ENCODE results near the gene FBXO47. TPM values are rescaled to one million over a fixed set of nuclear protein-coding genes. Genes with fewer than 3 reads are reported as not detected.
"Not testable (repeated sequence)": the region's sequence is repeated elsewhere in the genome, so short reads cannot be mapped to it uniquely, and the experiment has no call there.

FBXO47 gene
- total RNA-seq, 3 donors from 2014 or later, result not detected

DNA sequence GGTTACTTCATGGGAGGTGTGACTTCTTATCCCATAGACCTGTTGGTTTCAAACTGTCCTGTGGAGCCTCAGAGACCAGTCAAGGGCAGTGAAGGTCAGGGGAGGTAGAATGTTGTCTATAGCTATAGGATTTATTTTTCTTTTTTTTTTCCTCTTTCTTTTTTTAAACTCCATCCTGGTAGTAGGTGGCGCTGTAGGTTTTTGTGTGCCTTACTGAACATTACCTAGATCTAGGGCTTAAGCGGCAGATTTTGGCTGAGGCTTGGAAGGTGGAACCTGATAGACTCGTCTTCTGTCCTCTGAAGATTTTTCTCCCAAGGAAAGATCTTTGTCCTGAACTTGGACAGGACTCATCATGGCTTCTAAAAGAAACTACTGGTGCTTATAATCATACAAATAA, 49.9 kb downstream of the FBXO47 start:
- Histone ChIP-seq H3K4me3 (no peak overlapping the region), H3K4me1 (ENCODE audit: low read depth) (peaks cover 8% of the 10 kb centered on the region), H3K9me3 (no peaks in the 10 kb centered on the region), H3K36me3 (ENCODE audit: low read depth) (peaks cover 14% of the 10 kb centered on the region)
- ATAC-seq (no peak), DNase-seq (no peak)
- TF ChIP-seq, protein P1, sequence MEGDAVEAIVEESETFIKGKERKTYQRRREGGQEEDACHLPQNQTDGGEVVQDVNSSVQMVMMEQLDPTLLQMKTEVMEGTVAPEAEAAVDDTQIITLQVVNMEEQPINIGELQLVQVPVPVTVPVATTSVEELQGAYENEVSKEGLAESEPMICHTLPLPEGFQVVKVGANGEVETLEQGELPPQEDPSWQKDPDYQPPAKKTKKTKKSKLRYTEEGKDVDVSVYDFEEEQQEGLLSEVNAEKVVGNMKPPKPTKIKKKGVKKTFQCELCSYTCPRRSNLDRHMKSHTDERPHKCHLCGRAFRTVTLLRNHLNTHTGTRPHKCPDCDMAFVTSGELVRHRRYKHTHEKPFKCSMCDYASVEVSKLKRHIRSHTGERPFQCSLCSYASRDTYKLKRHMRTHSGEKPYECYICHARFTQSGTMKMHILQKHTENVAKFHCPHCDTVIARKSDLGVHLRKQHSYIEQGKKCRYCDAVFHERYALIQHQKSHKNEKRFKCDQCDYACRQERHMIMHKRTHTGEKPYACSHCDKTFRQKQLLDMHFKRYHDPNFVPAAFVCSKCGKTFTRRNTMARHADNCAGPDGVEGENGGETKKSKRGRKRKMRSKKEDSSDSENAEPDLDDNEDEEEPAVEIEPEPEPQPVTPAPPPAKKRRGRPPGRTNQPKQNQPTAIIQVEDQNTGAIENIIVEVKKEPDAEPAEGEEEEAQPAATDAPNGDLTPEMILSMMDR (IDR thresholded peaks at IDR 0.05), result no peak
- intact Hi-C loops (cut with DNase I, micrococcal nuclease), result no loop called here

DNA sequence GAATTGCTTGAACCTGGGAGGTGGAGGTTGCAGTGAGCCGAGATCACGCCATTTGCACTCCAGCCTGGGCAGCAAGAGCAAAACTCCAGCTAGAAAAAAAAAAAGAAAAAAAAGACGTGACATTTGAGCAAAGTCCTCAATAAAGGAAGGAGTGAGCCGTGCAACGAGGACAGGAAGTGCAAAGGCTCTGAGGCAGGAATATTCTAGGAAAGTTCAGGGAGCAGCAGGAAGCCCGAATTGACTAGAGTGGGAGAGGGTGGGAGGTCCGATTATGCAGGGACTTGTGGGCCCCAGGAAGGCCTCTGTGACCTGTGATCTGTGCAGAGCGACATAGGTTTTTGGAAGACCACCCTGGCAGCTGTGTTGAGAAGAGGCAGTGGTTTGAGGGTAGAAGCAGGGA, 50.4 kb downstream of the FBXO47 start:
- TF ChIP-seq, protein P1 (IDR thresholded peaks at IDR 0.05), result no peak
- no peak overlapping the region for H3K4me3 ChIP-seq
- no peak for ATAC-seq
- H3K9me3 ChIP-seq, result no peaks in the 10 kb centered on the region
- no peak for DNase-seq
- H3K36me3 ChIP-seq (ENCODE audit: low read depth), result peaks cover 14% of the 10 kb centered on the region
- peaks cover 8% of the 10 kb centered on the region for H3K4me1 ChIP-seq (ENCODE audit: low read depth)
- intact Hi-C loops (cut with DNase I, micrococcal nuclease), result no loop called here

DNA sequence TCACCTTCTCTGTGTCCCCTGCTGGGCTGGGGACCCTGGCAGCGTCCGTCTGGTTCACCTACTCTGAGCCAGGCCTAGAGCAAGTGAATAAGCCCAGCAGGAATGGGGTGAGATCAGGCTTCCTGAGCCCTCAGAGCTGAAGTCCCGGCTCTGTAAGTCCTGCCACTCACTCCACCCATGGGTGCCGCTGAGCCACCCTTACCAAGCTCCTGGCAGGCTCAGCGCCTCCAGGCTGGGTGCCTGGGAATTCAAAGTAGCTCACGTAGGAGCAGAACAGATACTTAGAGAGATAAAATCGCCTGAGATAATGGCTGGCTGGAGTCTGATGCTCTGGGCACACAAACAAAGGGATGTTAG, 51.6 kb downstream of the FBXO47 start:
- Histone ChIP-seq H3K4me3 (no peak overlapping the region), H3K9me3 (no peaks in the 10 kb centered on the region), H3K4me1 (ENCODE audit: low read depth) (peaks cover 8% of the 10 kb centered on the region), H3K36me3 (ENCODE audit: low read depth) (peaks cover 14% of the 10 kb centered on the region)
- ATAC-seq (no peak), DNase-seq (peak in 1 of 3 donors; percentile 17)
- TF ChIP-seq, protein P1 (IDR thresholded peaks at IDR 0.05), result no peak
- intact Hi-C loops (cut with DNase I, micrococcal nuclease), result no loop called here

DNA sequence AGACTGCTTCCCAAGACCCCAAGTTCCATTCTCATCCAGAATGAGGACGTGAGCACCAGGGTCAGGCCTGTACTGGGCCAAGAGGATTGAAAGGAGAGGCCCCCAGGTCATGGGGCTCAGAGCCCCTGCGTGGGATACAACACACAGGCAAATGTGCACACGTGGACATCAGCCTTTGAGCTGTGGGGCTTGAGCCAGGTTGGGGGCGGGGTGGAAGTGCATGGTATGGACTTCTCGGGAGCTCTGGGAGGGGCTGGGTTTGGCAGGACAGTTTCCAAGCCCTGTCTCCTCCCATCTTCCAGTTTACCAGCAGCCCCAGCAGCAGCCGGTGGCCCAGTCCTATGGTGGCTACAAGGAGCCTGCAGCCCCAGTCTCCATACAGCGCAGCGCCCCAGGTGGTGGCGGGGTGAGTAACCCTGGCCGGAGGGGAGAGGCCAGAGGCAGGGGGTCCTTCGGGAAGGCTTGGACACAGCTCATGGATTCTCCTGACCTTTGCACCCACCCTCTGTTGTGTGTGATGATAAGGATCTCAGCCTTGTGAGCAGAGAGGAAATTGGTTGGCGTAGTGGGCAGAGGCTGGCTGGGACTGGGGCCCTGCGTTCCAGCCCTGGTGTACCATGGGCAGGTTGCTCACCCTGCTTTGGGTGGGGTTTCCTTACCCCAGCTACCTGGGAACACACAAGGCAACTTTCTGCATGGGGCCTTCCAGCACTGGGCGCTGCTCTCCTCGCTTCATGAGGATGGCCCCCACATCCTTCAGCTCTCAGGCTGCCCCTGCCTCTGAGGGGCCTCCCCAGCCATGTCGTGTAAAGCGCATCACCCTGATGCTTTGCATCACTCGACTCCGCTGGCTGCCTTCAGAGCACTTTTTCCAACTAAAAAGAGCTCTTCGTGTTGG, 52.2 kb downstream of the FBXO47 start:
- peaks cover 14% of the 10 kb centered on the region for H3K36me3 ChIP-seq (ENCODE audit: low read depth)
- ATAC-seq, result peak; percentile 50
- TF ChIP-seq, protein P1 (IDR thresholded peaks at IDR 0.05), result no peak

DNA sequence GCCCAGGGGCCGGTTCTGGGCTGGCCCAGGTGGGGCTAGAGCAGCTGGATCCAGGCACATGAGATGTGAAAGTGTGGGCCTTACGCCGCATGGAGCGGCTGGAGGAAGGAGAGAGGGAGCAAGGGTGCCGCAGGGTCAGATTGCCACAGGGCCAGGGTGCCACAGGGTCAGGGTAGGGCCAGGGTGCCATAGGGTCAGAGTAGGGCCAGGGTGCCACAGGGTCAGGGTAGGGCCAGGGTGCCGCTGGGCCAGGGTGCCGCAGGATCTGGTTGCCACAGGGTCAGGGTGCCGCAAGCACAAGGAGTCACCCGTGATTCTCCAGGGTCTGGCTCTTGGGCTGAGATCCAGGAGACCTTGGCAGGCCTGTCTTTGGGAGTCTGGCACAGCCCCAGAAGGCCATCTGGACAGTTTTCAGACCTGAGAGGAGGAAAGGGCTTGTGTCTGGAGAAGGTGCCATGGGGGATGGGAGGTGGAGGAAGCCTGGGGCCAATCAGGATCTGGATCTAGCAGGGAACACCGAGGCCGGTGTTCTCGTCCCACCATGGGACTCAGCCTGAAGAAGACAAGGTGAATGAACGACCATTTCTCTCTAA, 54.9 kb downstream of the FBXO47 start:
- no peaks in the 10 kb centered on the region for H3K9me3 ChIP-seq
- H3K4me3 ChIP-seq, result no peak overlapping the region
- peaks cover 14% of the 10 kb centered on the region for H3K4me1 ChIP-seq (ENCODE audit: low read depth)
- H3K36me3 ChIP-seq (ENCODE audit: low read depth), result peaks cover 10% of the 10 kb centered on the region
- ATAC-seq (no peak), DNase-seq (peak in 1 of 3 donors; percentile 57)
- intact Hi-C loops (cut with DNase I, micrococcal nuclease), result no loop called here
- TF ChIP-seq, protein P1 (IDR thresholded peaks at IDR 0.05), result no peak

More for the DNA sequence above, 52.2 kb downstream of the FBXO47 start:
- DNase-seq, result peak in 2 of 3 donors; percentile 45
- no peaks in the 10 kb centered on the region for H3K9me3 ChIP-seq
- peaks cover 8% of the 10 kb centered on the region for H3K4me1 ChIP-seq (ENCODE audit: low read depth)
- intact Hi-C loops (cut with DNase I, micrococcal nuclease), result no loop called here
- no peak overlapping the region for H3K4me3 ChIP-seq

DNA sequence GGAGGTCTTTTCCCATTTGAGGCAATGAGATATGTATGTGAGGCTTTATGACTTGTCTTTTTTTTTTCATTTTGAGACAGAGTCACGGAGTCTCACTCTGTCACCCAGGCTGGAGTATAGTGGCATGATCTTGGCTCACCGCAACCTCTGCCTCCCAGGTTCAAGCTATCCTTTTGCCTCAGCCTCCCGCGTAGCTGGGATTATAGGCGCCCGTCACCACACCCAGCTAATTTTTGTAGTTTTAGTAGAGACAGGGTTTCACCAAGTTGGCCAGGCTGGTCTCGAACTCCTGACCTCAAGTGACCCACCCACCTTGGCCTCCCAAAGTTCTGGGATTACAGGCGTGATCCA, 55.5 kb downstream of the FBXO47 start:
- H3K4me1 ChIP-seq (ENCODE audit: low read depth), result peaks cover 14% of the 10 kb centered on the region
- H3K36me3 ChIP-seq (ENCODE audit: low read depth); intact Hi-C loops (cut with DNase I, micrococcal nuclease); DNase-seq; ATAC-seq; H3K9me3 ChIP-seq; H3K4me3 ChIP-seq: not testable (repeated sequence)

Measured in mucosa of descending colon (tissue), 3 donors.